Sigmoid colon (tissue), 4 donors: Measurements from ENCODE around the gene UTS2B.

Source experiments
- CTCF ChIP-seq, 4 experiments: fragments of 450-650 bp in 3 of 4; fragments of 200-600 bp in 1 of 4; IDR thresholded peaks; one replicate each; pipeline ENCODE4 v1.5.1; 2016 to 2019; ENCODE audit warnings: antibody characterized with exemption in 4 of 4, mild to moderate bottlenecking in 3 of 4, moderate library complexity in 2 of 4
- EP300 ChIP-seq, 4 donors: sonication (generic); formaldehyde crosslinking; IDR thresholded peaks; one replicate each; pipeline ENCODE4 v1.6.1; 2017; ENCODE audit warnings: antibody characterized with exemption in 4 of 4
- POLR2A ChIP-seq, 2 donors: fragments of 450-650 bp; IDR thresholded peaks; one replicate each; pipeline ENCODE4 v1.6.1; 2016; ENCODE audit warnings: antibody characterized with exemption in 2 of 2, mild to moderate bottlenecking in 2 of 2, moderate library complexity in 2 of 2
- POLR2AphosphoS5 ChIP-seq, 4 donors: sonication (generic); formaldehyde crosslinking; IDR thresholded peaks; one replicate each; pipeline ENCODE4 v1.6.1; 2017; ENCODE audit warnings: antibody characterized with exemption in 4 of 4

GRCh38 chr3:191253089-191253799 lies 77.1 kb downstream of the UTS2B start:
- no peak for TF ChIP-seq CTCF (IDR thresholded peaks at IDR 0.05)
- TF ChIP-seq POLR2AphosphoS5 (IDR thresholded peaks at IDR 0.05) = no peak
- TF ChIP-seq POLR2A (IDR thresholded peaks at IDR 0.05) = no peak
- TF ChIP-seq EP300 (IDR thresholded peaks at IDR 0.05) = no peak
